CD14-positive monocyte (primary cell): ENCODE data around the gene IFI44L. TPM values are rescaled to one million over a fixed set of nuclear protein-coding genes. Genes with fewer than 3 reads are reported as not detected.

Experiments
- DNase-seq, 3 donors: peaks; one replicate each; pipeline ENCODE4 v3.0.0-alpha.2; 2011 to 2022
- H2AFZ ChIP-seq: 2 replicates; pipeline ENCODE4 v1.6.0; 2012; ENCODE audit warnings: mild to moderate bottlenecking, low read depth, low read length, inconsistent platforms; ENCODE audit not compliant: insufficient read depth, poor library complexity, severe bottlenecking
- H3K27ac ChIP-seq, 2 donors: 1 replicate in 1 of 2; 2 replicates in 1 of 2; pipeline ENCODE4 v1.5.1; 2012 to 2013; ENCODE audit warnings: low read length in 2 of 2, control low read depth in 1 of 2, inconsistent platforms in 1 of 2, low read depth in 1 of 2, mild to moderate bottlenecking in 1 of 2
- H3K27me3 ChIP-seq, 2 donors: one replicate each; pipeline versions ENCODE4 v1.6.0 to v1.6.1; 2011 to 2013; ENCODE audit warnings: low read length in 2 of 2; ENCODE audit not compliant: control insufficient read depth in 2 of 2, insufficient read depth in 2 of 2
- H3K36me3 ChIP-seq, 2 donors: replicated peaks in 1 of 2; 1 replicate in 1 of 2; 2 replicates in 1 of 2; pipeline versions ENCODE4 v1.5.1 to v1.6.1; 2012 to 2013; ENCODE audit warnings: low read length in 2 of 2, control low read depth in 1 of 2, inconsistent platforms in 1 of 2, mild to moderate bottlenecking in 1 of 2; ENCODE audit not compliant: insufficient read depth in 2 of 2, control insufficient read depth in 1 of 2
- H3K4me1 ChIP-seq, 2 donors: 1 replicate in 1 of 2; 2 replicates in 1 of 2; pipeline versions ENCODE4 v1.5.1 to v1.6.1; 2012 to 2013; ENCODE audit warnings: low read length in 2 of 2, control low read depth in 1 of 2, inconsistent platforms in 1 of 2, mild to moderate bottlenecking in 1 of 2, moderate library complexity in 1 of 2; ENCODE audit not compliant: insufficient read depth in 2 of 2, control insufficient read depth in 1 of 2
- H3K4me2 ChIP-seq: replicated peaks from 2 replicates; pipeline ENCODE3; 2012; ENCODE audit warnings: low read length, moderate library complexity, mild to moderate bottlenecking; ENCODE audit not compliant: poor library complexity, severe bottlenecking; ENCODE audit errors: extremely low read depth
- H3K4me3 ChIP-seq, 3 experiments: fragments of 200-600 bp in 1 of 3; sonication (generic) in 1 of 3; replicated peaks in 1 of 3; 1 replicate in 2 of 3; 2 replicates in 1 of 3; pipeline ENCODE4 v1.5.1; 2011 to 2013; ENCODE audit warnings: low read length in 3 of 3, mild to moderate bottlenecking in 3 of 3, control low read depth in 2 of 3, low read depth in 2 of 3, inconsistent platforms in 1 of 3, moderate library complexity in 1 of 3
- H3K79me2 ChIP-seq: 2 replicates; pipeline ENCODE4 v1.6.0; 2012; ENCODE audit warnings: mild to moderate bottlenecking, control low read depth, inconsistent platforms, low read length, moderate library complexity; ENCODE audit not compliant: insufficient read depth
- H3K9ac ChIP-seq: 2 replicates; pipeline ENCODE4 v1.6.0; 2017; ENCODE audit warnings: low read length, mild to moderate bottlenecking; ENCODE audit not compliant: insufficient read depth, poor library complexity, severe bottlenecking
- H3K9me3 ChIP-seq, 2 donors: replicated peaks in 1 of 2; 1 replicate in 1 of 2; 2 replicates in 1 of 2; pipeline versions ENCODE4 v1.5.1 to v1.6.1; 2012 to 2013; ENCODE audit warnings: low read length in 2 of 2, control low read depth in 1 of 2; ENCODE audit not compliant: control insufficient read depth in 1 of 2, insufficient read depth in 1 of 2
- H4K20me1 ChIP-seq: 2 replicates; pipeline ENCODE4 v1.6.0; 2012; ENCODE audit warnings: mild to moderate bottlenecking, low read length, control low read depth, moderate library complexity; ENCODE audit not compliant: insufficient read depth
- H3K27ac Mint-ChIP-seq, 7 donors: one replicate each; pipeline ENCODE4 v1.8.0; 2020; ENCODE audit warnings: mild to moderate bottlenecking in 7 of 7, mixed read lengths in 7 of 7, moderate library complexity in 6 of 7, inconsistent platforms in 2 of 7
- H3K27me3 Mint-ChIP-seq, 3 donors: one replicate each; pipeline ENCODE4 v1.8.0; 2021 to 2022; ENCODE audit warnings: low read depth in 3 of 3, mild to moderate bottlenecking in 3 of 3, mixed read lengths in 3 of 3, moderate library complexity in 3 of 3, inconsistent platforms in 1 of 3
- H3K36me3 Mint-ChIP-seq, 2 donors: one replicate each; pipeline ENCODE4 v1.8.0; 2020; ENCODE audit warnings: mixed read lengths in 2 of 2, inconsistent platforms in 1 of 2, mild to moderate bottlenecking in 1 of 2
- H3K4me1 Mint-ChIP-seq: one replicate; pipeline ENCODE4 v1.8.0; 2020; ENCODE audit warnings: mild to moderate bottlenecking, mixed read lengths
- H3K4me3 Mint-ChIP-seq, 2 donors: one replicate each; pipeline ENCODE4 v1.8.0; 2020; ENCODE audit warnings: mild to moderate bottlenecking in 2 of 2, mixed read lengths in 2 of 2, moderate library complexity in 1 of 2
- H3K9me3 Mint-ChIP-seq, 7 donors: one replicate each; pipeline ENCODE4 v1.8.0; 2020 to 2022; ENCODE audit warnings: mixed read lengths in 7 of 7, mild to moderate bottlenecking in 6 of 7, moderate library complexity in 6 of 7, inconsistent platforms in 2 of 7
- CTCF ChIP-seq: fragments of 200-600 bp; IDR thresholded peaks from one replicate; pipeline ENCODE4 v1.8.0; 2022; ENCODE audit warnings: antibody characterized with exemption, mild to moderate bottlenecking
- WGBS: methylation state at CpG from one replicate; pipeline ENCODE4 v1.1.5; 2013; ENCODE audit warnings: missing lambda C conversion rate; ENCODE audit not compliant: insufficient coverage; 5-methylcytosine and 5-hydroxymethylcytosine counted together
- intact Hi-C, 2 donors: fragments of 100-400 bp; cut with micrococcal nuclease; formaldehyde crosslinking; loops; one replicate each; pipeline versions ENCODE4 v1.15.0 to v1.15.1; 2023
- polyA plus RNA-seq, 3 donors: library from polyadenylated mRNA; depleted of rRNA in 1 of 3; unstranded in 2 of 3; stranded (reverse) in 1 of 3; fragments of 300-500 nt in 2 of 3; fragments of >200 nt in 1 of 3; fragmentation: Illumina TruSeq in 2 of 3; gene quantifications; 1 replicate in 2 of 3; 2 replicates in 1 of 3; pipeline ENCODE4 v1.2.3, GENCODE V29; 2012 to 2021

Gene IFI44L
- polyA plus RNA-seq, 3 donors: 8.6 to 17.4 (median 11.0) TPM

- H3K4me2 ChIP-seq: no peak overlapping the region
- H3K36me3 Mint-ChIP-seq: peaks cover 76 to 77% of the 10 kb centered on the region in 2 donors
- no peak overlapping the region for H3K27ac Mint-ChIP-seq
Measured at GRCh38 chr1:78658901-78659300, 38.7 kb downstream of the IFI44L start.

GRCh38 chr1:78663923-78664322 lies 43.7 kb downstream of the IFI44L start:
- Histone ChIP-seq H4K20me1 (no peaks in the 10 kb centered on the region), H3K27ac (no peak overlapping the region), H3K4me3 (no peak overlapping the region), H3K9ac (no peak overlapping the region), H3K4me2 (no peak overlapping the region), H2AFZ (no peak overlapping the region), H3K4me1 (no peaks in the 10 kb centered on the region), H3K9me3 (no peaks in the 10 kb centered on the region), H3K36me3 (peaks cover 54% of the 10 kb centered on the region in 2 donors), H3K27me3 (no peaks in the 10 kb centered on the region), H3K79me2 (no peaks in the 10 kb centered on the region)
- no peak for TF ChIP-seq CTCF
- no peak for DNase-seq
- WGBS: no CpG with 5 or more reads among the region's 2 CpGs
- Mint-ChIP-seq H3K4me1 (peaks cover 2% of the 10 kb centered on the region), H3K27me3 (no peaks in the 10 kb centered on the region), H3K36me3 (peaks cover 46 to 52% of the 10 kb centered on the region in 2 donors), H3K27ac (no peak overlapping the region), H3K9me3 (no peaks in the 10 kb centered on the region), H3K4me3 (no peak overlapping the region)
- intact Hi-C loops: no loop called here

More at GRCh38 chr1:78658901-78659300, 38.7 kb downstream of the IFI44L start:
- DNase-seq: no peak
- Mint-ChIP-seq H3K9me3 (no peaks in the 10 kb centered on the region), H3K27me3 (no peaks in the 10 kb centered on the region), H3K4me3 (no peak overlapping the region), H3K4me1 (peaks cover 2% of the 10 kb centered on the region)
- Histone ChIP-seq H3K9ac (no peak overlapping the region), H4K20me1 (peaks cover under 1% of the 10 kb centered on the region), H2AFZ (no peak overlapping the region), H3K4me3 (no peak overlapping the region), H3K36me3 (peaks cover 90 to 93% of the 10 kb centered on the region in 2 donors), H3K79me2 (peaks cover 1% of the 10 kb centered on the region), H3K4me1 (no peaks in the 10 kb centered on the region), H3K9me3 (no peaks in the 10 kb centered on the region), H3K27ac (no peak overlapping the region), H3K27me3 (no peaks in the 10 kb centered on the region)
- no peak for TF ChIP-seq CTCF
- intact Hi-C loops: no loop called here
- WGBS: no CpG with 5 or more reads among the region's 1 CpG
